Natural killer cell (primary cell): ENCODE results near the gene TMSB10. TPM values are rescaled to one million over a fixed set of nuclear protein-coding genes. Genes with fewer than 3 reads are reported as not detected.
A peak's percentile ranks its signal among the peaks of the same experiment; 100 is the strongest.

ENCODE experiments used
- ATAC-seq, 3 donors: fragments of 150-1000 bp in 2 of 3; fragments of 200-7000 bp in 1 of 3; cut with Tn5 transposase; 1 replicate in 1 of 3; 2 replicates in 2 of 3; pipeline ENCODE4 v1.10.0; 2021; ENCODE audit warnings: mild to moderate bottlenecking in 2 of 3, moderate library complexity in 2 of 3
- DNase-seq, 2 donors: peaks; one replicate each; pipeline versions ENCODE4 v3.0.0 to v3.0.0-alpha.2; 2013 to 2021; ENCODE audit warnings: mixed read lengths in 1 of 2
- H3K27ac ChIP-seq: one replicate; pipeline ENCODE4 v1.5.1; 2013; ENCODE audit warnings: mild to moderate bottlenecking, low read length
- H3K27me3 ChIP-seq: one replicate; pipeline ENCODE4 v1.6.1; 2013; ENCODE audit warnings: low read length; ENCODE audit not compliant: control insufficient read depth, insufficient read depth
- H3K36me3 ChIP-seq: one replicate; pipeline ENCODE4 v1.6.1; 2013; ENCODE audit warnings: low read length; ENCODE audit not compliant: control insufficient read depth, insufficient read depth
- H3K4me1 ChIP-seq: one replicate; pipeline ENCODE4 v1.6.1; 2013; ENCODE audit warnings: low read length; ENCODE audit not compliant: control insufficient read depth, insufficient read depth
- H3K4me3 ChIP-seq: one replicate; pipeline ENCODE4 v1.5.1; 2013; ENCODE audit warnings: low read length
- H3K9me3 ChIP-seq: one replicate; pipeline ENCODE4 v1.6.1; 2013; ENCODE audit warnings: low read length; ENCODE audit not compliant: control insufficient read depth, insufficient read depth
- H3K27ac Mint-ChIP-seq, 2 donors: one replicate each; pipeline ENCODE4 v1.8.0; 2022; ENCODE audit warnings: mild to moderate bottlenecking in 2 of 2, mixed read lengths in 2 of 2, moderate library complexity in 1 of 2
- H3K27me3 Mint-ChIP-seq, 2 donors: one replicate each; pipeline ENCODE4 v1.8.0; 2022; ENCODE audit warnings: low read depth in 2 of 2, mixed read lengths in 2 of 2
- H3K36me3 Mint-ChIP-seq: one replicate; pipeline ENCODE4 v1.8.0; 2022; ENCODE audit warnings: mixed read lengths
- H3K4me1 Mint-ChIP-seq, 2 donors: one replicate each; pipeline ENCODE4 v1.8.0; 2022; ENCODE audit warnings: mixed read lengths in 2 of 2
- H3K4me3 Mint-ChIP-seq: one replicate; pipeline ENCODE4 v1.8.0; 2022; ENCODE audit warnings: mild to moderate bottlenecking, moderate library complexity, mixed read lengths
- H3K9me3 Mint-ChIP-seq, 2 donors: one replicate each; pipeline ENCODE4 v1.8.0; 2022; ENCODE audit warnings: mixed read lengths in 2 of 2
- CTCF ChIP-seq: fragments of 200-600 bp; IDR thresholded peaks from one replicate; pipeline ENCODE4 v1.8.0; 2022; ENCODE audit warnings: antibody characterized with exemption
- WGBS: methylation state at CpG from one replicate; pipeline ENCODE4 v1.1.7; 2013; ENCODE audit warnings: missing lambda C conversion rate; ENCODE audit not compliant: insufficient coverage; 5-methylcytosine and 5-hydroxymethylcytosine counted together
- intact Hi-C: fragments of 100-400 bp; cut with micrococcal nuclease; formaldehyde crosslinking; loops from one replicate; pipeline ENCODE4 v1.14.2; 2022
- total RNA-seq, 4 donors: library from RNA; stranded (reverse); fragments of 120-200 nt in 1 of 4; gene quantifications; one replicate each; pipeline versions ENCODE4 v1.2.3 to v1.2.4, GENCODE V29; 2013 to 2022

TMSB10 gene
- total RNA-seq, 3 donors from 2014 or later (not counting 1 experiment from before 2014, with no cell fraction given), result 1,247 to 1,683 (median 1,557) TPM

- Mint-ChIP-seq H3K27ac (peak overlapping the region; percentile 94 to 95), H3K4me1 (peaks cover 30 to 42% of the 10 kb centered on the region in 2 donors), H3K4me3 (no peak overlapping the region), H3K36me3 (no peaks in the 10 kb centered on the region), H3K27me3 (no peaks in the 10 kb centered on the region), H3K9me3 (no peaks in the 10 kb centered on the region)
- DNase-seq (no peak), ATAC-seq (no peak)
- Histone ChIP-seq H3K27ac (no peak overlapping the region), H3K27me3 (no peaks in the 10 kb centered on the region), H3K36me3 (no peaks in the 10 kb centered on the region), H3K4me3 (no peak overlapping the region), H3K4me1 (peaks cover 35% of the 10 kb centered on the region), H3K9me3 (no peaks in the 10 kb centered on the region)
- intact Hi-C loops, result no loop called here
- 100% methylated on average over 2 of the region's 2 CpGs for WGBS
- no peak for TF ChIP-seq CTCF
Observed at GRCh38 chr2:84896567-84896966, 8.9 kb upstream of the TMSB10 start.

- no peaks in the 10 kb centered on the region for H3K27me3 ChIP-seq
- DNase-seq (no peak), ATAC-seq (no peak)
- H3K9me3 Mint-ChIP-seq, result no peaks in the 10 kb centered on the region
- no peaks in the 10 kb centered on the region for H3K27me3 Mint-ChIP-seq
- H3K4me1 ChIP-seq, result peaks cover 39% of the 10 kb centered on the region
- no peak overlapping the region for H3K4me3 ChIP-seq
- H3K4me1 Mint-ChIP-seq, result peaks cover 40 to 52% of the 10 kb centered on the region in 2 donors
- H3K27ac ChIP-seq, result peak overlapping the region; percentile 46
- H3K4me3 Mint-ChIP-seq, result peak overlapping the region; percentile 40
- no peaks in the 10 kb centered on the region for H3K9me3 ChIP-seq
- no peaks in the 10 kb centered on the region for H3K36me3 Mint-ChIP-seq
- 43% methylated on average over 1 of the region's 1 CpG for WGBS
- H3K36me3 ChIP-seq, result no peaks in the 10 kb centered on the region
- peak overlapping the region; percentile 94 to 95 for H3K27ac Mint-ChIP-seq
- TF ChIP-seq CTCF, result no peak
- intact Hi-C loops, result no loop called here
Observed at GRCh38 chr2:84897773-84898172, 7.7 kb upstream of the TMSB10 start.

GRCh38 chr2:84899304-84900204, 5.9 kb upstream of the TMSB10 start:
- H3K27ac ChIP-seq, result peak overlapping the region; percentile 46

More at GRCh38 chr2:84899304-84900204, 5.9 kb upstream of the TMSB10 start:
- DNase-seq (no peak), ATAC-seq (no peak)
- WGBS, result 97% methylated on average over 8 of the region's 8 CpGs
- no peaks in the 10 kb centered on the region for H3K36me3 ChIP-seq
- peaks cover 37% of the 10 kb centered on the region for H3K4me1 ChIP-seq
- H3K27me3 ChIP-seq, result no peaks in the 10 kb centered on the region
- H3K4me1 Mint-ChIP-seq, result peaks cover 49 to 54% of the 10 kb centered on the region in 2 donors
- intact Hi-C loops, result no loop called here
- H3K36me3 Mint-ChIP-seq, result no peaks in the 10 kb centered on the region
- no peaks in the 10 kb centered on the region for H3K27me3 Mint-ChIP-seq
- no peak overlapping the region for H3K4me3 Mint-ChIP-seq
- H3K27ac Mint-ChIP-seq, result peak overlapping the region; percentile 94 to 95
- no peaks in the 10 kb centered on the region for H3K9me3 Mint-ChIP-seq
- H3K9me3 ChIP-seq, result no peaks in the 10 kb centered on the region
- TF ChIP-seq CTCF, result no peak
- H3K4me3 ChIP-seq, result no peak overlapping the region
